HPDE6-E6E7 (cell line): ENCODE measurements around the gene STAG2.
"Not testable (repeated sequence)": the region's sequence is repeated elsewhere in the genome, so short reads cannot be mapped to it uniquely, and the experiment has no call there.

Experiments
- DNase-seq: peaks from one replicate; pipeline ENCODE4 v3.0.0; 2011; ENCODE audit warnings: missing footprints; ENCODE audit errors: extremely low spot score

Gene STAG2

DNA sequence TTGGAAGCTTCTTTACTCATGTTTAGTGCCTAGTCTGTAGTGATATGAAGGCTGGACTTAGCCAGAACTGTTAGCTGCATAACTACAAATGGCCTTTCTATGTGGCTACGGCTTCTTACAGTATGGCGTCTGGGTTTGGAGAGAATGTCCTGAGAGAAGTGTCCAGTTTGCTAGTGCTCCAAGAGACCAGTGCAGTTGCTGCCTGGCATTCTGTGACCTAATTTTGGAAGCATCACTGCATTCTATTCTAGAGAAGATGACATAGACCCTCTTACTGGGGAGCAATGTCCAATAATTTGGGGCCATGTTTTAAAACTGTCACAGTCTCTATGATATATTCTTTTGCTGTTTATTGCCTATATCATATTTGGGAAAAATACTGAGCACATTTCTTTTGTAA, 74.2 kb downstream of the STAG2 start:
- DNase-seq = no peak

DNA sequence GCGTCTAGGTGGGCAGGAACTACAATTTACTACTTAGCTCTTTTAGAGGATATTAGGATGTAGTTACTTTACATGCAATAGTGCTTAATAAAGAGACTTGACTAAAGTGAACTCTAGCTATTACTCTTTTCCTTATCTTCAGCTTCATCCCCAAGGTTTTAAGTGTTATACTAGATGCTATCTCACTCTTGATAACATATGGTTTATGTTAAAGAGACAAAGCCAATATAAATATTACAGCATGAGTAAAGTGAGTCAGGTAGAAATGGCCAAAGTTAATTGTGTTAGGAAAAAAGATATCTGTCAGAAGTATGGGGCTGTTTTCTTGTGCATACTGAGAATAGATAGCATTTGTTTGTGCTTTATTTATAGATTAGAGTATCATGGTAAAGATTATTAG, 80.5 kb downstream of the STAG2 start:
- DNase-seq = no peak

DNA sequence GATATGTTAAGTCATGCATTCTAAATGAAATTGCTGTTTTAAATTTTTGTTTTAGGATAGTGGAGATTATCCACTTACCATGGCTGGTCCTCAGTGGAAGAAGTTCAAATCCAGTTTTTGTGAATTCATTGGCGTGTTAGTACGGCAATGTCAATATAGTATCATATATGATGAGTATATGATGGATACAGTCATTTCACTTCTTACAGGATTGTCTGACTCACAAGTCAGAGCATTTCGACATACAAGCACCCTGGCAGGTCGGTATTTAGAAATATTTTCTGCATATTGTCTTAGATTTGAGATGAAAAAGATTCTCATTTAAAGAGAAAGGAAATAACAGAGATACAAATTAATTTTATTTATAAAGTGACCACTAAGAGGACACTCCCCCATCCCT, 83.6 kb downstream of the STAG2 start:
- DNase-seq = no peak

DNA sequence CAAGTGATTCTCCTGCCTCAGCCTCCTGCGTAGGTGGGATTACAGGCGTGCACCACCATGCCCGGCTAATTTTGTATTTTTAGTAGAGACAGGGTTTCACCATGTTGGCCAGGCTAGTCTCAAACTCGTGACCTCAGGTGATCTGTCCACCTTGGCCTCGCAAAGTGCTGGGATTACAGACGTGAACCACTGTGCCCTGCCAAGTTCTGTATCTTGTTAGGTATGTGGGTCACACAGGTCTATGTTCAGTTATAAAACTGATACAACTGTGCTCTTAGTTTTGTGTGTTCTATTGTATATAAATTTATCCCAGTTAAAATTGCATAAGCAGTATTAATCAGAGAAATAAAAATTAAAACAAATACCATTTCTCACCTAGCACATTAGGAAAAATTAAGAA, 122.9 kb downstream of the STAG2 start:
- DNase-seq = not testable (repeated sequence)

DNA sequence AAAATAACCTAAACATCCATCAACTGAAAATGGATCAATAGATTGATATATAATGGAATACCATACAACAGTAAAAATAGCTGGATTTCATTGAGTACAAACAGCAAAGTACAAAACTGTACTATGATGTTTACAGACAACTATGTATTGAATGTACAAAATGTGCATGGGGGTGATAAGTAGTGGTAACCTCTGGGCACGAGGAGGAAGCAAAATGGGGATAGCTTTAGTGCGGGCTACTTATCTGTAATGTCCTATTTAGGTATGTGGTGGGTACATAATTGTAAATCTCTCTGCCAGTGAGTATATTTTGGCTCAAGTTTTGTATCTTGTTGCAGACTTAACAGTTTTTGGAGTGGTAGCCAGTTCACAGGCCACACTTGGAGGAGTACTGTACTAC, 123.6 kb downstream of the STAG2 start:
- no peak for DNase-seq

DNA sequence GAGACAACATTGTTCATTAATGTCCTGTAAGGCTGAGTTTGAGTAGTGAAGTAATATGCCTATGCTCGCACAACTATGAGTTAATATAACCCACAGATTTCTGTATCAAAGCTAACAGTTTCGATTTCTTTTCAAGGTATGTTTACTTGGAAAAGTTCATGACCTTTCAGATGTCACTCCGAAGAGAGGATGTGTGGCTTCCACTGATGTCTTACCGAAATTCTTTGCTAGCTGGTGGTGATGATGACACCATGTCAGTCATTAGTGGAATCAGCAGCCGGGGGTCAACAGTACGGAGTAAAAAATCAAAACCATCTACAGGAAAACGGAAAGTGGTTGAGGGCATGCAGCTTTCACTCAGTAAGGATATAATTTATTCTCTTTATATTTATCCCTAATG, 124.9 kb downstream of the STAG2 start:
- no peak for DNase-seq

DNA sequence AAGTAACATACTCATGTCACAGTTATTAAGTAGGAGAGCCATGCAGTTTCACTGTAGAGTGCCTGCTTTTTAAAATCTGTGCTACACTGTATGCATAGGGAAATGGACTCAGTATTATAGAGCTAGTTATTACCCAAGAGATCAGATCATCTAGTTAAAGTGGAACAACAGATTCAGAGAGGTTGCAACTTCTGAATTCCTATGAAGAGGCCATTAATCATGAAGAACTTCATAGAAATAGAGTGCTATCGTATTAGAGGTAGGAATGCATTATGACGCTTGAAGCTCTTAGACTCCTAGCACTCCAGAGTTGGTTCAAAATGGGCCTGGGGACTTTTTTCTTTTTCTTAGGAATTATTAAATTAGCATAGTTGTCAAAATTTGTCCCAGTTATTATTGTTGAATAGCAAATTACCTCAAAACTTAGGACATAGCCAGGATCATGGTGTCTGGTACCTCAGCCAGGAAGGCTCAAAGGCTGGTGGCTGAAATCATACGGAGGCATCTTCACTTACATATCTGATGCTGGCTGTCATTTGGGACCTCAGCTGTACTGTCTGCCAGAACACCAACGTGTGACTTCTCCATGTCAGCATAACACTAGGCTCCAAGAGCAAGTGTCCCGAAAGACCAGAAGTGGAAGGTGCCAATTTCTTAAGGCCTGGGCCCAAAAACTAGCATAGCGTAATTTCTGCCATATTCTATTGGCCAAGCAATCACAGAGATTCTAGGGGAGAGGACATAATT, 125.7 kb downstream of the STAG2 start:
- no peak for DNase-seq

DNA sequence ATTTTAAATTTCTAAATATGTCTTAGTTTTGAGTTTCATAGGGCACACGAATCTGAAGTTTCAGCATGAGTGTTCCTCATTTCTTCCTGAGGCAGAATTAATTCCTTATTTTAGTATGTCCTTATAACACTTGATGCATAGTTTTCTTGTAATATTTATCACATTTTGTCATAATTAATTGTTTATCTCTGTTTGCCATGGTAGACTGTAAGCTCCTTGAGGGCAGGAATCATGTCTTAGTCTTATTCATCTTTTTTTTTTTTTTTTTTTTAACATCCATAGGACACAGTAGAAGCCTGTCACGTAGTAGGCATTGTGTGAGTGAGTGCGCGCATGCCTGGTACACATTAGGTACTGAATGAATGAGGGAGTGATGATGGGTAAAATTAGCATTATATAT, 131.7 kb downstream of the STAG2 start:
- DNase-seq = no peak

DNA sequence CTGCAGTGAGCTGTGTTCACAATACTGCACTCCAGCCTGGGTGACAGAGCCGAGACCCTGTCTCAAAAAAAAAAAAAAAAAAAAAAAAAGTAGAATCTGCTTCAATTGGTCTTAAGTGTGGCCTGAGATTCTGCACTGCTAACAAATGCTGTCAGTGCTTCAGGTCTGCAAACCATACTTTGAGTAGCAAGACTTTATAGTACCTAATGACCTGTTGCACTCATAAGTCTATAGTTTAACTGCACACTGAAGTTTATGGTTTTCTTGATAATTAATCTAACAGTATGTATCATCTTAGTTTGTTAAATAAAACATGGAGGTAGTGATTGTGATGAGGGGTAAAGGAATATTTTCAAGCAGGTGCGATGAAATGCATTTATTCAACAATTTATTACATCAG, 135.6 kb downstream of the STAG2 start:
- DNase-seq = no peak

DNA sequence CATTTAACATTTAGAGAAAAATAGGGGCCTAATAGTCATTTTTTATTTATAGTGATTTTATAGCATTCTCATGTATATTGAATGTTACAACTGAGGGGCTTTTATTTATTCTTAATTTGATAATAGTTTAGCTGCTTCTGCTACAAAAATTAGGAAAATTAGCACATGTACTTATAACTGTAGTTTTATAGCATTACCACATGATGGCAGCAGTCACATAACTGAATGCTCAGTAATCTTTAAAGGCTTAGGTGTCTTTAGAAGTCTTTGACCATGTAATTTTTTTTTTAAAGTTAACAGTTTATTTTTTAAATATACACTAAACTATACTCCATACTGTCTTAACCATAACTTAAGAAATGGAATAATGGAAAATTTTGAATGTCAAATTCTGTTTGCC, 136.6 kb downstream of the STAG2 start:
- no peak for DNase-seq

DNA sequence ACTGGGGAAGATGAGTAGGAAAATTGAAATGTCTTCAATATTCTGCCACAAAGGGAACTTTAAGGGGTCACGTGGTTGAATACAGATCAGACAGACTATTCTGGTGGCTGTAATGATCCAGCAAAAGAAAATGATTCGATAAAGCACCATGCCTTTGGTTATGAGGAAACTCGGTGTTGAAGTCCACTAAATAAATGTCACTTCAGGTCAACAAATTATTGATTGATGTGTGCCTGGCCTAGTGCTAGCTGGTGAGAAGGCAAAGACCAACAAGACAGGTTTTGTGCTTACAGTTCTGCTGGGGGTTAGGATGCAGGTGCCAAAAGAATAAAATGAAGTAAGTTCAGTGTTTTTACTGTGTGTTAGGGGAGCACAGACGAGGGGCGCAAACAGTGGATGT, 142.5 kb downstream of the STAG2 start:
- no peak for DNase-seq

DNA sequence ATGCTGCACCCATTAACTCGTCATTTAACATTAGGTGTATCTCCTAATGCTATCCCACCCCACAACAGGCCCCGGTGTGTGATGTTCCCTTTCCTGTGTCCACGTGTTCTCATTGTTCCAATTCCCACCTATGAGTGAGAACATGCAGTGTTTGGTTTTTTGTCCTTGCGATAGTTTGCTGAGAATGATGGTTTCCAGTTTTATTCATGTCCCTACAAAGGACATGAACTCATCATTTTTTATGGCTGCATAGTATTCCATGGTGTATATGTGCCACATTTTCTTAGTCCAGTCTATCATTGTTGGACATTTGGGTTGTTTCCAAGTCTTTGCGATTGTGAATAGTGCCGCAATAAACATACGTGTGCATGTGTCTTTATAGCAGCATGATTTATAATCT, 143.0 kb downstream of the STAG2 start:
- DNase-seq = not testable (repeated sequence)

DNA sequence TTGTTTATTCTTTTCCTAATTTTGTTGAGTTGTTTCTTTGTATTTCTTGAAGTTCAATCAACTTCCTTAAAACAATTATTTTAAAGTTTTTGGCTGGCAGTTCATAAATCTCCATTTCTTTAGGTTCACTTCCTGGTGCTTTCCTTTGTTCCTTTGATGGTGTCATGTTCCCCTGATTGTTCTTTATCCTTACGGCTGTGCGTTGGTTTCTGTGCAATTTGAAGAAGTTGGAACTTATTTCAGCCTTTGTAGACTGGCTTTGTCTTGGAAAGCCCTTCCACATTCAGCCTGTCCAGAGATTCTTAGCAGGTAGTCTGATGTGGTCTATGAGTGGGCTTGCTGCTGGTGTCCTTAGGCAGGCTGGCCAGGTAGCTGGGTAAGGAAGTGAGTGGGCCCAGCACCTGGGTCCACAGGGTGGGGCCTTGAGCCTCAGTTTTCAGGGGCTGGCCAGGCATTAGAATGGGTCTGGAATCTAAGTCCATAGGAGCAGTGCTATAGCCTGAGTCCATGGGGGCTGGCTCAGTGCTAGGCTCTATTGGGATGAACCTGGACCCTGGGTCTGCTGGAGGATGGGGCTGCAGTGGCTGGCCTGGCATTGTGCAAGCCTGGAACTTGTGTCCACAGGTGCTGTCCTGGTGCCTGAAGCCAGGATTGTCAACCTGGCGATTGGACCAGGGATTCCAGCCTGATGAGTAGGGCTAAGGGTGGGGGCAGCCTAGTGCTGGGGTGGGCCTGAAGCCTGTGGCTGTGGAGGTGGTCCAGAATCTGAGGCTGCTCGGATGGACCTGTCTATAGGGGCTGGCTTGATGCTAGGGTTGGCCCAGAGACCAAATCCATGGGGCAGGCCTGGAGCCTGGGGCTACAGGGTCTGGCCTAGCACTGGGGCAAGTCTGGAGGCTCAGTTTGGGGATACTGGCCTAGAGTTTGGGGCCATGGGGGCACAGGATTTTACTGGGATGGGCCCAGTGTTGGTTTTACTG, 152.4 kb downstream of the STAG2 start:
- no peak for DNase-seq

DNA sequence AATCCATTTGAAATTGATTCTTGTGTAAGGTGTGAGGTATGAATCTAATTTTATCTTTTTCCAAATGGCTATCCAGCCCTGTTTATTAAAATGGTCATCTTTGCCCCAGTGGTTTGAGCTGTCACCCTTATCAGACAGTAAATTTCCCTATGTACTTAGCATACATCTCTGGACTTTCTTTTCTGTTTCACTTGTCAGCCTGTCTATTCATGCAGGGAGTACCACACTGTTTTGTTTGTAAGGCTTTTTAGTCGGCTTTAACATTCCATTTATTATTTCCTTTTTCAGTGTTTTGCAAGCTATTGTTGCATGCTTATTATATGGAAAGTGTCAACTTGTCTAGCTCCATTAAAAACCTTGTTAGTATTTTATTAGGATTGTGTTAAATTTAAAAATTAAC, 155.8 kb downstream of the STAG2 start:
- DNase-seq = no peak

DNA sequence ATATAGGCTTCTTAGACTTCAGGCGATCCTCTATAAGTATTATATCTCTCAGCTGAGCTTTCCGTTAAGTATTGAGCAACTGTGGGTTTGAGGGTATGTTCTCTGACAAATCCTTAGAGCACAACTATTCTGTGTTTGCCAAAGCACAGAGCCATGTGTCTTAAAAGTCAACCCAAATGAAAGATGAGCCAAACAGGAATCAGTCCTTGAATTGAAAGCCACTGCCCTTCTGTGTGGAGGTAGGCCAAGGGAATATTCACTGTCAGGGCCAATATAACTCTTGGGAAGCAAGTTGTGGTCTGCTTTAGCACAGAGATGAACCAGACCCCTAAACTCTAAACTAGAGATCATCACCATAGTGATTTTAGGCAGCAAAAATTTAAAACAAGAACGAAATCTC, 164.0 kb downstream of the STAG2 start:
- DNase-seq = no peak

DNA sequence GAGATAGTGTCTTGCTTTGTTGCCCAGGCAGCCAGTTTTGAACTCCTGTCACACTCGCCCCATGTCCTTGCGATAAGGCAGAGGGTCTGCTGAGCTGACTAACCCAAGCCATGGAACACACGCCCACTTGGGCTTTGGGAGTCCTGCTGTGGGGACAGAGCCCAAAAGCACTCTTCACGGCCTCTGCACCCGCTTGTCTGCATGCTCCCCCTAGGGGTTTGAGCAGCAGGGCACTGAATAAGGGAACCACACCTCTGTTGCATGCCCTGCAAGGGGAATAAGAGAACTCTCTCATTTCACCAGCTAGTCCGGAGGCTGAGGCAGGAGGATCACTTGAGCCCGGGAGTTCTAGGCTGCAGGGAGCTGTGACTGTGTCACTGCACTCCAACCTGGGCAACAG, 166.0 kb downstream of the STAG2 start:
- no peak for DNase-seq

DNA sequence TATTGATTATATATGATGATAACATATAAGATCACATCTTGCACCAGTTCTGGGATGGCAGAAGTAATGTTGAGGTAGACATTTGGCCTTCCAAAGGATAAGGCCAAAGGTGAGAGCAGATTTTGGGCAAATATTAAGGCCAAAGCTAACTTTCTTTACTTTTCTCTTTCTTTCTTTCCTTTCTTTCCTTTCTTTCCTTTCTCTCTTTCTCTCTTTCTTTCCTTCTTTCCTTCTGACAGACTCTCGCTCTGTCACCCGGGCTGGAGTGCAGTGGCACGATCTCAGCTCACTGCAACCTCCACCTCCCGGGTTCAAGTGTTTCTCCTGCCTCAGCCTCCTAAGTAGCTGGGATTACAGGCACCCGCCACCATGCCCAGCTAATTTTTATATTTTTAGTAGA, 170.9 kb downstream of the STAG2 start:
- not testable (repeated sequence) for DNase-seq

DNA sequence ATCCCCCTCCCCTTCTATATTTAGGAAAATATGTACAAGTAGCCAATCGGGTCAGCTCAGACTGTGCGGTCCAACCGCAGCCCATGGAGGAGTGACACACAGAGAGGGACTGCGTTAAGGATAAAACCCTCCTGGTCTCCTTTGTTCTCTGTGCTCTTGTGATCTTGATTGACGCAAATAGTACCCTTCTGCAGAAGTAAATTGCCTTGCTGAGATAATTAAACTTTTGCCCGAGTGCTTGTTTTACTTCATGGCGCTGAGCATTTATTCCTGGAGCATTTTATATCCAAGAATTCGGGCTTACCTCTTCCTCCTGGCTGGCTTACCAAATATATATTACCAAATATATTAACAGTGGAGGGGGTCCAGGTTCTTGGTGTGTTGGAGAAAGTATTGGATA, 184.2 kb downstream of the STAG2 start:
- DNase-seq = no peak

DNA sequence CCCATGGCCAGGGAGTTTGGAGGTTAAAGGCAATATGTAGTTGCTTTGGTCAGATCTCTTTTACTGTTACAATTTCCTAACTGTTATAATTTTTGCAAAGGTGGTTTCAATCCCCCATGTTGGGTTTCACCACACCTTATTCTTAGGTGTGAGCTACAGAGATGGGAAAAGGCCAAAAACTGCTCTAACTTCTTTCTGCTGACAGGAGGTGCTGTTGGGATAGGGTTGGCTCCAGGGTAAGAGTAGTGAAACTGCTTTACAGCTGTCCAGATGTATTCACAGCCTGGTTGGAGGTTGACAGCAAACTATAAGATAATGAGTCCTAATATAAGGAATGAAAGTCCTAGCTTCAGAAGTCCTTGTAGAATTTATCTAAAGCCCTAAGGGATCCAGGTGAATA, 189.7 kb downstream of the STAG2 start:
- DNase-seq = no peak
